Dermis blood vessel endothelial cell (primary cell): Measurements from ENCODE around the gene CIDEC. TPM values are rescaled to one million over a fixed set of nuclear protein-coding genes. Genes with fewer than 3 reads are reported as not detected.

Experiments
- DNase-seq: peaks from one replicate; pipeline ENCODE4 v3.0.0; 2010
- total RNA-seq: library from RNA; depleted of rRNA; stranded (reverse); fragments of >200 nt; gene quantifications from 2 replicates; pipeline ENCODE4 v1.2.3, GENCODE V29; 2014

CIDEC gene
- not detected in 2 replicates for total RNA-seq

GRCh38 chr3:9879830-9880549 lies at the start of gene CIDEC:
Gene CIDEC, minus strand, starts transcription at chr3:9880253. Its CDS starts 1,767 bp downstream, at chr3:9878486.
- DNase-seq, result no peak

- DNase-seq, result no peak
Observed at GRCh38 chr3:9928158-9928557, 48.1 kb upstream of the CIDEC start.

- DNase-seq, result no peak
Observed at GRCh38 chr3:9918261-9919038, 38.4 kb upstream of the CIDEC start.

DNA sequence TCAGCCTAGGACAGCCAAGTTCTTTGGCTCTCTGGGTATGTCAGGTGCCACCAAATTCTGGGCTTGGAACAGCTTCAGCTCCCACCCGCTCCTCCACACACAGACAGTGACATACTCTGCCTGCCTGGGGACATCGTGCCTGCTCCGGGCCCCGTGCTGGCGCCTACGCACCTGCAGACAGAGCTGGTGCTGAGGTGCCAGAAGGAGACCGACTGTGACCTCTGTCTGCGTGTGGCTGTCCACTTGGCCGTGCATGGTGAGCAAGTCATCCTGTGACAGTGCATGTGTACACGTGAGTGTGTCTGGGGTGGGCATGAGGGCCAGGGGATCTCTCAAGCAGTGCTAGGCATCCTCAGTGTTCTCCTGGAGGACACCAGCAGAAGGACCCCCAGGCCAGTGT lies 37.8 kb upstream of the CIDEC start:
- no peak for DNase-seq

GRCh38 chr3:9916734-9917680 lies 37.0 kb upstream of the CIDEC start, which contains the start of gene IL17RC:
Gene IL17RC, plus strand, starts transcription at chr3:9917098. Its CDS starts 218 bp downstream, at chr3:9917316.
- peak; percentile 84 for DNase-seq

DNA sequence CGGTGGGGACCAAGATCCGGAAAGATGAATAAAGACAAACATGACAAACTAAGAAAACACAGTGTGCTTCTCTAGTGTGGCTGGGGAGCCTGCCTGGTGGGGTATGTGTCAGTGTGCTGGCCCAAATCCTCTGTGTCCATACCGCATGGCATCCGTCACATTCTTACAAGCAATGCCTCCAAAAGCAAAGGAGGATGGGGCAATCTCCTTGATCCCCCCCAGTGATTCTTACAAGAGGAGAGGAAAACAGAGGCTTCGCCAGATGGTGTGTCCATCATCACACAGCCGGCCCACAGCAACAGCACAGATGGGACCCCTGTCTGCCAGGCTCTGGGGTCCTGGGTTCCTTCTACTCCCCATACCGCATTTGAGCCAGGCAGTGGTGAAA lies 36.3 kb upstream of the CIDEC start:
- DNase-seq, result peak; percentile 22

DNA sequence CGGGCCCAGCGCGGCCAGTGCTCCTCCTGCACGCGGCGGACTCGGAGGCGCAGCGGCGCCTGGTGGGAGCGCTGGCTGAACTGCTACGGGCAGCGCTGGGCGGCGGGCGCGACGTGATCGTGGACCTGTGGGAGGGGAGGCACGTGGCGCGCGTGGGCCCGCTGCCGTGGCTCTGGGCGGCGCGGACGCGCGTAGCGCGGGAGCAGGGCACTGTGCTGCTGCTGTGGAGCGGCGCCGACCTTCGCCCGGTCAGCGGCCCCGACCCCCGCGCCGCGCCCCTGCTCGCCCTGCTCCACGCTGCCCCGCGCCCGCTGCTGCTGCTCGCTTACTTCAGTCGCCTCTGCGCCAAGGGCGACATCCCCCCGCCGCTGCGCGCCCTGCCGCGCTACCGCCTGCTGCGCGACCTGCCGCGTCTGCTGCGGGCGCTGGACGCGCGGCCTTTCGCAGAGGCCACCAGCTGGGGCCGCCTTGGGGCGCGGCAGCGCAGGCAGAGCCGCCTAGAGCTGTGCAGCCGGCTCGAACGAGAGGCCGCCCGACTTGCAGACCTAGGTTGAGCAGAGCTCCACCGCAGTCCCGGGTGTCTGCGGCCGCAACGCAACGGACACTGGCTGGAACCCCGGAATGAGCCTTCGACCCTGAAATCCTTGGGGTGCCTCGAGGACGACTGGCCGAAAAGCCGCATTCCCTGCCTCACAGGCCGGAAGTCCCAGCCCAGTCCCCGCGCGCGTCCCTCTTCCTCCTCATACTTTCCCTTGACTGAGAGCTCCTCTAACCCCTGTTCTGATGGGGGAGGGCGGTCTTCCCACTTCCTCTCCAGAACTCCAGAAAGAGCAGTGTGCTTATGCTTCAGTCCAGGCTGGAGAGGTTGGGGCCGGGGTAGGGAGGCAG lies 35.4 kb upstream of the CIDEC start:
- peak; percentile 78 for DNase-seq

GRCh38 chr3:9914559-9915253 lies 34.7 kb upstream of the CIDEC start:
- no peak for DNase-seq

DNA sequence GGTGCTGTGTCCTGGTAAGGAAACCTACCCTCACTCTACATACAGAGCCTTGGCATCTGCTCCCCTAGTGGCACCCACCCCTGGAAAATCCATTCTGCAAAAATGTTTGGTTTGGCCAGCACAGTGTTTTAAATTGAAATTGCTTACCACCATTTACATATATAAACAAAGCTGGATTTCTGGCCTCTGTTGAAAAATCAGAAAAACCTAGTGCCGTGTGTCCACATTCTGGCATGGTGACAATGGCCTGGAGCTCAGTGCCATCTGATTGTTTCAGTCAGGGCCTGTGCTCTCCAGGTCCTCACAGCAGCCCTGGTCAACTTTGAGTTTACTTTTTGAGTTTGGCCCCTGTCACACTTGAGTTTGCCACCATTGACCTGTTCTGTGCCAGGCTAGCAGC lies 34.0 kb upstream of the CIDEC start:
- no peak for DNase-seq

GRCh38 chr3:9913601-9914000 lies 33.5 kb upstream of the CIDEC start:
- DNase-seq, result no peak

DNA sequence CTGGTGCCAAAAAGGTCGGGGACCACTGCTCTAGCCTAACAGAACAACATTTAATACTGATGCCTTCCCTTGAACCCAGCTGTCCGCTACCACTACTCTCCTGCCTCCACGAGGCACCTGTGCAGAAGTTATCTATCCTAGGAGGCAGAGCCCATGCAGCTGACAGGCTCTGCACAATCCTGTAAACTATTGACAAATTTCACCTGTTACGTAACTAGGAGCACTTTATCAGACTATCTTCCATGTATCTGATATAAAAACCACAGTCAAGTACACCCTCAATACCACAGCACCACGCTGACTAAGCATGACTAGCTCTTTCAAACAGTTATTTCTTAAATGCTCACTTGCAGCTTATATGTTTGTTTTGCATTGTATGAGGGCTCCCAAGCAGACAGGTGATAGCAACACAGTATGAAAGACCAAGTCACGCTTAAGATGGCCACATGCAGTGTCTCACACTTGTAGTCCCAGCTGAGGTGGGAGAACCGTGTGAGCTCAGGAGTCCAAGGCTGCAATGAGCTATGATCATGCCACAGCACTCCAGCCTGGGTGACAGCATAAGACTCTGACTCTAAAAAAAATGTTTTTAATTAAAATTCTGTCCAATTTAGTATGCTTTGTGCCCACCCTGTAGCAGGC lies 32.4 kb upstream of the CIDEC start:
- DNase-seq, result no peak

DNA sequence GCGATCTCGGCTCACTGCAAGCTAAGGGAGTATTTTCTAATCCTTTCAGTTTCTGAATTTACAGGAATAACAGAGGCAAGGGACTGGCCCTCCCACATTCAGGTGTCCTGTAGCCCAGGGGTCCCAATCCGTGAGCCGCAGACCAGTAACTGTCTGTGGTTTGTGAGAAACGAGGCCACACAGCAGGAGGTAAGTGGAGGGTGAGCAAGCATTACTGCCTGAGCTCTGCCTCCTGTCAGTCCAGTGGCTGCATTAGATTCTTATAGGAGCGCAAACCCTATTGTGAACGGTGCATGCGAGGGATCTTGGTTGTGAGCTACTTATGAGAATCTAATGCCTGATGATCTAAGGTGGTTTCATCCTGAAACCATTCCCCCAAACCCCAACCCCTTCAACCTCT lies 31.8 kb upstream of the CIDEC start:
- no peak for DNase-seq

DNA sequence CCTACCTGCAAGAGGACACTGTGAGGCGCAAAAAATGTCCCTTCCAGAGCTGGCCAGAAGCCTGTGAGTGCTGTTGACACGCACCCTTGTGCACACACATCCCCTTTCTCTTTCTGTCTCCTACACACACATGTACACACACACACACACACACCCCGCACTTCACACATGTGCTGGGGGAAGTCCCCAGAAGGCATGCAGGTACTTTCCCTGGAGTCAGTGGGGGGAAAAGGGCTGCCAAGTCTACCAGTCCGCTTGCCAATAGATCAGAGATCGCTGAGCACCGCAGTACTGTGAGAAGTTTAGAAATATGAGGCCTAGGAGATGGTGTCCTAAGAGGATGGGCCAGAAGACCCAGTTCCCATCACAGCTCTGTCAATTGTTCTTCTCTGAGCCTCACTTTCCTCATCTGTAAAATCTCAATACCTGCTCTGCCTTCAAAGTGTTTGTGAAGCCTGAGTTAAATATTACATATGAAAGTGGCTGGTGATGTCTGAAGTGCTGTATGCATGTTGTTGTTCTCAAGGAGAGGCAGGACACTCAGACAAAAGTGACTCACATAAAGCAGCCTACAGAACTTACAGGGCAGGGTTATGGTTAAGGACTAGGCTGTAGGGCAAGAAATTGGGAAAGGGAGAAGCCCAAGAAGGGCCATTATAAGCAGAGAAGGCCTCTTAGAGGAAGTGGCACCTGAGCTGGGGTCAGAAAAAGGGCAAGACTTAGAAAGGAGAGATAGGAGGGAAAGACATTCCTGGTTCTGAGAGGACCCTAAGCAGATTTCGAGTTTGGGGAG lies 29.4 kb upstream of the CIDEC start:
- DNase-seq, result no peak

DNA sequence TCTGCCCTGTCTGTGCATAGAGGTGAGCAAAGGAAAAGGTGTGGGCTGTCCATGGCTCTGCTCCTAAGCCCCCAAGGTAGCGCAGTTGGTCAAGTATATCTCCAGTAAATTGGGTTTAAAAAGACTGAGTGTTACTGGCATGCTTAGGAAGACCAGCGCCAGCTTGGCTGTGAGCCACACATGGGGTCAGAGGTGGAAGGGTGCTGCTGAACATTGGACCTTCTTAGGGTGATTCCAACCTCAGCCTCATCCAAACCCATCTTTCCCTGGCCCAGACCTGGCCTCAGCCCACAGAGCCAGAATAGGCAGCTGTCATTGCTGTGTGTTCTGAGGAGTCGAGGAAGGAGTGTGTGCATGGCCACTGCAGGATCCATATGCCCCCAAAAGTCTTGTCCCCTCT lies 28.2 kb upstream of the CIDEC start:
- no peak for DNase-seq

DNA sequence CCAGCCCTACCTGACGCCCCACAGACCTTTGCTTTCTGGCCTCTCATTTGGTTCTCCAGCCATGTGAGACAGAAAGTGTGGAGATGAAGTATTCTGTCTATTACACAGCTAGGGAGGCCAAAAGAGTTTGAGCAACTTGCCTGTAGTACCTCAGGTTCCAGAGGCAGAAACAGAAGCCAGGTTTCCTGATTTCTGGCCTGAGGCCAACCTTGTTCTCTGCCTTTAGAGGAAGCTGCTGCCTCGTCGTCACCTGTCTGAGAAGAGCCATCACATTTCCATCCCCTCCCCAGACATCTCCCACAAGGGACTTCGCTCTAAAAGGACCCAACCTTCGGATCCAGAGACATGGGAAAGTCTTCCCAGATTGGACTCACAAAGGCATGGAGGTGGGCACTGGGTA lies 26.4 kb upstream of the CIDEC start:
- DNase-seq, result no peak

DNA sequence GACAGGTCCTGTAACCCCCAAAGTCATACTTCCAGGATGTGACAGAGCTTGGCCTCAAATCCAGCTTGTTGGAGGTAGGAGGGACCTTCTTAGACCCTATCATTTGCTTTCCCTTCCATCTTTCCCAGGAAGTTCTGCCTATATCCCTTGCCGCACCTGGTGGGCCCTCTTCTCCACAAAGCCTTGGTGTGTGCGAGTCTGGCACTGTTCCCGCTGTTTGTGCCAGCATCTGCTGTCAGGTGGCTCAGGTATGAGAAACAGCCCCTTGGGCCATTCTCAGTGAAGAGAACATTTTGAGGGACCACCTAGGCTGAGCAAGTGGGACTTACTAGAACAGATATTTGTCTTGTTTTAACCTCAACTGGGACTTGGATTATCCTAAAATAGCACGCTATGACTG lies 23.9 kb upstream of the CIDEC start:
- no peak for DNase-seq

- peak; percentile 52 for DNase-seq
Observed at GRCh38 chr3:9903238-9903624, 23.2 kb upstream of the CIDEC start.

DNA sequence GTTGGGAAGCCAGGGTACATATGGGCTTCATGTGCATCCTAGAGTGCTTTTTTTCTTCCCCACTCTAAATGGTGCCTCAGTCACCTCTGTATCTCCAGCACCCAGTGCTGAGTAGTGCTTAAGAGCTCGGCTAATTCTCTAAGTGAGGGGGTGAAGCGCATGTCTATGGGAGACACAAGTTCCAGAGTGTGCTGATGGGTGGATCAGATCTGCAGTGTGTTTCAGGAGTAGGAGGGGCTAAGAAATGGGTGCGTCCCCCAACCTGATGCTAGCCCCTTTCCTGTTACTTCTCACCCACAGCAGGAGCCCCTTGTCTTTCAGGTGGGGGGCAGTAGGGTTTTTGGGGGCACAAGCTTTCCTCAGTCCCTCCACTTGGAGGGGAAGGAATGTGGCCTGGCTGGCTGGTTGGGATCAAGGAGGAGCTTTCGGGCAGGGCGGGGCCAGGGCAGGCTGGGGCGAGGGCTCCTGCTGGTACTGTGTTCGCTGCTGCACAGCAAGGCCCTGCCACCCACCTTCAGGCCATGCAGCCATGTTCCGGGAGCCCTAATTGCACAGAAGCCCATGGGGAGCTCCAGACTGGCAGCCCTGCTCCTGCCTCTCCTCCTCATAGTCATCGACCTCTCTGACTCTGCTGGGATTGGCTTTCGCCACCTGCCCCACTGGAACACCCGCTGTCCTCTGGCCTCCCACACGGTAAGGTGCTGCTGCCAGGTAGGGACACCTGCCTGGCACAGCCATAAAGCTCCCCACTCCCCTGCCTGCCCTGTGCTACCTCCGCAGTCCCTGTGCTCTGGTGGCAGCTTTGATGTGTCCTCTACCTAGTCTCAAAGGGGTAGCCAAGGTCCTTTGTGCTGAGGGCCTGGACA lies 22.6 kb upstream of the CIDEC start, which contains the start of gene IL17RE:
TSS of gene IL17RE (plus strand) at position 477 of the 866 bp plus-strand sequence. CDS start at position 562, 85 bp downstream.
- no peak for DNase-seq

DNA sequence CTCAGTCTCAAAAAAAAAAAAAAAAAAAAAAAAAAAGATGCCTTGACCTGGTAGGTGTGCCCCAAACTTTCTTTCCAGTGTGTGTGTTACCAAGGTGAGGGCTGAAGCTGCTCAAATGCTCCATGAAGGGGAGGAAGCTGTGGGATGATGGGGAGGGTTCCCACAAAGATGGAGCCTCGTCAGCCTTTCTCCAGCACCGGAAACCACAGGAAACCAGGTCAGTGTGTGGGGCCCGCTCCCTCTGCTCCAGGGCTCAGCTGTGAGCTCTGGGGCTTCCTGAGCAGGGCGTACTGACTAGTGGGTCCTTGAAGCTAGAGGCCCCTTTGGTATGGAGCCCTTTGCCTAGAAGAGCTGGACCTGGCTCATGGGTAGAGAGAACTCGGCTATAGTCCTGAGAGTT lies 21.9 kb upstream of the CIDEC start:
- peak; percentile 81 for DNase-seq
